ENCODE data around the gene FAM120B.

Gene FAM120B

GRCh38 chr6:170273681-170274080 is 32.9 kb upstream of the FAM120B start:
- Histone ChIP-seq H3K27me3 (ENCODE audit: insufficient read depth, low read length, poor library complexity) (no peaks in the 10 kb centered on the region), H3K4me2 (ENCODE audit: insufficient read depth, low read length) (no peak overlapping the region), H3K4me1 (ENCODE audit: insufficient read depth, low read length) (peaks cover 34% of the 10 kb centered on the region), H3K9me3 (ENCODE audit: insufficient read depth, low read length, severe bottlenecking) (no peaks in the 10 kb centered on the region), H3K4me3 (ENCODE audit: low read depth in 1 of 2, low read length in 2 of 2) (no peak overlapping the region), H4K20me1 (ENCODE audit: insufficient read depth, low read length) (peaks cover 3% of the 10 kb centered on the region; the same call in 1 of the 2 replicates), H3K27ac (ENCODE audit: low read length) (no peak overlapping the region), H3K9ac (ENCODE audit: low read depth, low read length) (no peak overlapping the region), H3K79me2 (ENCODE audit: insufficient read depth, low read length) (no peaks in the 10 kb centered on the region), H3K36me3 (ENCODE audit: insufficient read depth, low read length) (no peaks in the 10 kb centered on the region), H2AFZ (ENCODE audit: low read depth, low read length) (no peak overlapping the region)
- DNase-seq (no peak), ATAC-seq (ENCODE audit: insufficient read depth, low read depth) (no peak)
- TF ChIP-seq CTCF (IDR thresholded peaks at IDR 0.05; ENCODE audit: borderline replicate concordance, extremely low read depth, low read length, poor library complexity, severe bottlenecking) (no peak), EZH2 (IDR thresholded peaks at IDR 0.05; ENCODE audit: borderline replicate concordance, low read depth, low read length, severe bottlenecking) (no peak)

GRCh38 chr6:170274713-170275560 is 31.6 kb upstream of the FAM120B start:
- DNase-seq (no peak), ATAC-seq (ENCODE audit: insufficient read depth, low read depth) (no peak)
- Histone ChIP-seq H2AFZ (ENCODE audit: low read depth, low read length) (no peak overlapping the region), H3K27ac (ENCODE audit: low read length) (no peak overlapping the region), H3K9ac (ENCODE audit: low read depth, low read length) (no peak overlapping the region), H3K27me3 (ENCODE audit: insufficient read depth, low read length, poor library complexity) (no peaks in the 10 kb centered on the region), H3K9me3 (ENCODE audit: insufficient read depth, low read length, severe bottlenecking) (no peaks in the 10 kb centered on the region), H3K4me3 (ENCODE audit: low read depth in 1 of 2, low read length in 2 of 2) (no peak overlapping the region), H3K36me3 (ENCODE audit: insufficient read depth, low read length) (no peaks in the 10 kb centered on the region), H3K4me1 (ENCODE audit: insufficient read depth, low read length) (peaks cover 46% of the 10 kb centered on the region), H3K79me2 (ENCODE audit: insufficient read depth, low read length) (no peaks in the 10 kb centered on the region), H4K20me1 (ENCODE audit: insufficient read depth, low read length) (peaks cover 3% of the 10 kb centered on the region; the same call in 1 of the 2 replicates), H3K4me2 (ENCODE audit: insufficient read depth, low read length) (no peak overlapping the region)
- TF ChIP-seq EZH2 (IDR thresholded peaks at IDR 0.05; ENCODE audit: borderline replicate concordance, low read depth, low read length, severe bottlenecking): no peak
- TF ChIP-seq CTCF (IDR thresholded peaks at IDR 0.05; ENCODE audit: borderline replicate concordance, extremely low read depth, low read length, poor library complexity, severe bottlenecking): no peak

- Histone ChIP-seq H3K36me3 (ENCODE audit: insufficient read depth, low read length) (no peaks in the 10 kb centered on the region), H3K27me3 (ENCODE audit: insufficient read depth, low read length, poor library complexity) (no peaks in the 10 kb centered on the region)
- TF ChIP-seq EZH2 (IDR thresholded peaks at IDR 0.05; ENCODE audit: borderline replicate concordance, low read depth, low read length, severe bottlenecking): no peak
- no peak for TF ChIP-seq CTCF (IDR thresholded peaks at IDR 0.05; ENCODE audit: borderline replicate concordance, extremely low read depth, low read length, poor library complexity, severe bottlenecking)
Measured at GRCh38 chr6:170276369-170277057, 30.0 kb upstream of the FAM120B start.

More at GRCh38 chr6:170276369-170277057, 30.0 kb upstream of the FAM120B start:
- Histone ChIP-seq H3K79me2 (ENCODE audit: insufficient read depth, low read length) (no peaks in the 10 kb centered on the region), H2AFZ (ENCODE audit: low read depth, low read length) (no peak overlapping the region), H3K4me3 (ENCODE audit: low read depth in 1 of 2, low read length in 2 of 2) (no peak overlapping the region), H4K20me1 (ENCODE audit: insufficient read depth, low read length) (peaks cover 8% of the 10 kb centered on the region; the same call in 1 of the 2 replicates), H3K9me3 (ENCODE audit: insufficient read depth, low read length, severe bottlenecking) (no peaks in the 10 kb centered on the region), H3K4me1 (ENCODE audit: insufficient read depth, low read length) (peaks cover 41% of the 10 kb centered on the region), H3K9ac (ENCODE audit: low read depth, low read length) (no peak overlapping the region), H3K4me2 (ENCODE audit: insufficient read depth, low read length) (no peak overlapping the region), H3K27ac (ENCODE audit: low read length) (no peak overlapping the region)
- DNase-seq: no peak
- ATAC-seq (ENCODE audit: insufficient read depth, low read depth): no peak
